HepG2 (cell line): ENCODE measurements around the gene POC1A. TPM values are rescaled to one million over a fixed set of nuclear protein-coding genes. Genes with fewer than 3 reads are reported as not detected.
A peak's percentile ranks its signal among the peaks of the same experiment; 100 is the strongest.

Experiments used
- DNMT1 ChIP-seq: sonication (generic); formaldehyde crosslinking; IDR thresholded peaks from 2 replicates; pipeline ENCODE4 v1.5.1; 2020; ENCODE audit warnings: mild to moderate bottlenecking, missing genetic modification reagents
- FOXK1 ChIP-seq: sonication (generic); formaldehyde crosslinking; IDR thresholded peaks from 2 replicates; pipeline ENCODE4 v1.4.0; 2020; ENCODE audit warnings: low read depth, missing genetic modification reagents, borderline replicate concordance
- GATAD2A ChIP-seq: IDR thresholded peaks from 2 replicates; pipeline ENCODE4 v1.6.1; 2016
- KLF16 ChIP-seq, 2 experiments: sonication (generic) in 1 of 2; formaldehyde crosslinking in 1 of 2; IDR thresholded peaks; 2 replicates each; pipeline versions ENCODE4 v1.6.1 to v1.8.0; 2016 to 2023; ENCODE audit warnings: missing genetic modification reagents in 2 of 2, missing compliant biosample characterization in 1 of 2
- NKX3-1 ChIP-seq: sonication (generic); formaldehyde crosslinking; IDR thresholded peaks from 2 replicates; pipeline ENCODE4 v1.5.0; 2020; ENCODE audit warnings: missing genetic modification reagents
- PHF21A ChIP-seq: sonication (generic); formaldehyde crosslinking; IDR thresholded peaks from 2 replicates; pipeline ENCODE4 v1.5.0; 2020; ENCODE audit warnings: mild to moderate bottlenecking, missing genetic modification reagents
- SAP130 ChIP-seq: IDR thresholded peaks from 2 replicates; pipeline ENCODE4 v1.6.1; 2016; ENCODE audit warnings: low read depth
- SP4 ChIP-seq: sonication (generic); formaldehyde crosslinking; IDR thresholded peaks from 2 replicates; pipeline ENCODE4 v1.8.1; 2023; ENCODE audit warnings: mild to moderate bottlenecking, missing genetic modification reagents
- THYN1 ChIP-seq: sonication (generic); formaldehyde crosslinking; IDR thresholded peaks from 2 replicates; pipeline ENCODE4 v1.8.1; 2023; ENCODE audit warnings: low read depth, mild to moderate bottlenecking, moderate library complexity, missing genetic modification reagents, borderline replicate concordance
- YEATS2 ChIP-seq: sonication (generic); formaldehyde crosslinking; IDR thresholded peaks from 2 replicates; pipeline ENCODE4 v1.4.0; 2020; ENCODE audit warnings: missing genetic modification reagents, borderline replicate concordance
- ZBTB3 ChIP-seq: sonication (generic); formaldehyde crosslinking; IDR thresholded peaks from 2 replicates; pipeline ENCODE4 v1.4.0; 2020; ENCODE audit warnings: low read depth, mild to moderate bottlenecking, moderate library complexity, missing genetic modification reagents, borderline replicate concordance
- ZFP82 ChIP-seq: sonication (generic); formaldehyde crosslinking; IDR thresholded peaks from 2 replicates; pipeline ENCODE4 v1.5.1; 2020; ENCODE audit warnings: mild to moderate bottlenecking, missing genetic modification reagents, borderline replicate concordance
- ZFY ChIP-seq: sonication (generic); formaldehyde crosslinking; IDR thresholded peaks from 2 replicates; pipeline ENCODE4 v1.4.0; 2020; ENCODE audit warnings: missing genetic modification reagents
- ZNF136 ChIP-seq: sonication (generic); formaldehyde crosslinking; IDR thresholded peaks from 2 replicates; pipeline ENCODE4 v1.8.1; 2022; ENCODE audit warnings: low read depth, mild to moderate bottlenecking, moderate library complexity, missing genetic modification reagents
- ZNF496 ChIP-seq: sonication (generic); formaldehyde crosslinking; IDR thresholded peaks from 2 replicates; pipeline ENCODE4 v1.8.1; 2023; ENCODE audit warnings: mild to moderate bottlenecking, moderate library complexity, missing genetic modification reagents; ENCODE audit not compliant: insufficient replicate concordance
- ZSCAN20 ChIP-seq: sonication (generic); formaldehyde crosslinking; IDR thresholded peaks from 2 replicates; pipeline ENCODE4 v1.4.0; 2020; ENCODE audit warnings: missing genetic modification reagents, mild to moderate bottlenecking, borderline replicate concordance
- polyA plus RNA-seq, 8 experiments: library from polyadenylated mRNA; depleted of rRNA in 3 of 8; stranded (reverse) in 7 of 8; unstranded in 1 of 8; fragments of >200 nt; fragmentation: Illumina TruSeq in 4 of 8; extraction: Trizol in 4 of 8; gene quantifications; 2 replicates each; pipeline versions ENCODE4 v1.2.1 to v1.2.3, GENCODE V29; 2011 to 2016; ENCODE audit warnings: low read depth in 4 of 8, missing spikeins in 1 of 8, mixed read lengths in 1 of 8; ENCODE audit not compliant: insufficient read depth in 1 of 8
- total RNA-seq, 5 experiments: library from RNA; depleted of rRNA; stranded (reverse); fragments of >200 nt; fragmentation: Illumina TruSeq; extraction: Trizol; gene quantifications; 2 replicates each; pipeline ENCODE4 v1.2.3, GENCODE V29; 2016; ENCODE audit warnings: low read depth in 1 of 5
- TF ChIP-seq, protein P1 (sequence below): sonication (generic); formaldehyde crosslinking; IDR thresholded peaks from 2 replicates; pipeline ENCODE4 v1.4.0; 2020; ENCODE audit warnings: missing genetic modification reagents
- TF ChIP-seq, protein P2 (sequence below): sonication (generic); formaldehyde crosslinking; IDR thresholded peaks from 2 replicates; pipeline ENCODE4 v1.4.0; 2020; ENCODE audit warnings: mild to moderate bottlenecking, missing genetic modification reagents, borderline replicate concordance
- TF ChIP-seq, protein P3 (sequence below): sonication (generic); formaldehyde crosslinking; IDR thresholded peaks from 2 replicates; pipeline ENCODE4 v1.8.0; 2022; ENCODE audit warnings: missing genetic modification reagents, low read depth, mild to moderate bottlenecking, borderline replicate concordance
- TF ChIP-seq, protein P4 (sequence below): sonication (generic); formaldehyde crosslinking; IDR thresholded peaks from 2 replicates; pipeline ENCODE4 v1.4.0; 2020; ENCODE audit warnings: missing genetic modification reagents, borderline replicate concordance

The POC1A gene
- total and polyA plus RNA-seq, 2 of the 13 experiments (the other 11 are each of a cell fraction or from before 2014, with no cell fraction given): 14.6 to 20.0 TPM

DNA sequence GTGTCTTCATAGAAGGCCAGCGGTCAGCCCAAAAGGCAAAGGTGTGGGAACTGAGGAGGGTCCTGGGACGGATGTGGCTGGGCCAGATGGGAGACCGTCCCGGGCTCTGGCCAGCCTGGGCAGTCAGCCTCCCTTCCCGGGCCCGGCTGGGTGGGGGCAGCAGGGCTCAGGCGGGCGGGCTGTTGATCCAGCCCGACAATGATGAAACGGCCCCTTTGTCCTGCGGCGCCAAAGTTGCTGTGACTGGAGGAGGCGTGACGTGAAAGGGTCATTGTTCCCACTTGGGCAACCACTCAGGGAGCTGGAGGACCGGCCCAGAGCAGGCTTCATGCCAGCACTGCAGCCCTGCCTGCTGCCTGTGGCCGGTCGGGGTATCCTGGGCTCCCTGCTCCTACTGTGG is 114.4 kb downstream of the POC1A start (continued):
- no peak for TF ChIP-seq ZBTB3 (CRISPR knock-in tag)
- TF ChIP-seq SAP130 (CRISPR knock-in tag): peak; percentile 69; the same call in 1 of the 2 replicates
- TF ChIP-seq NKX3-1 (CRISPR knock-in tag): no peak
- TF ChIP-seq ZFY (CRISPR knock-in tag): peak; percentile 17; the same call in 1 of the 2 replicates
- TF ChIP-seq YEATS2: no peak
- peak; percentile 63 for TF ChIP-seq PHF21A (CRISPR knock-in tag)
- no peak for TF ChIP-seq ZSCAN20 (CRISPR knock-in tag)
- TF ChIP-seq ZNF496 (CRISPR knock-in tag): no peak
- no peak for TF ChIP-seq ZFP82 (CRISPR knock-in tag)
- no peak for TF ChIP-seq DNMT1 (CRISPR knock-in tag)
- TF ChIP-seq, protein P1, sequence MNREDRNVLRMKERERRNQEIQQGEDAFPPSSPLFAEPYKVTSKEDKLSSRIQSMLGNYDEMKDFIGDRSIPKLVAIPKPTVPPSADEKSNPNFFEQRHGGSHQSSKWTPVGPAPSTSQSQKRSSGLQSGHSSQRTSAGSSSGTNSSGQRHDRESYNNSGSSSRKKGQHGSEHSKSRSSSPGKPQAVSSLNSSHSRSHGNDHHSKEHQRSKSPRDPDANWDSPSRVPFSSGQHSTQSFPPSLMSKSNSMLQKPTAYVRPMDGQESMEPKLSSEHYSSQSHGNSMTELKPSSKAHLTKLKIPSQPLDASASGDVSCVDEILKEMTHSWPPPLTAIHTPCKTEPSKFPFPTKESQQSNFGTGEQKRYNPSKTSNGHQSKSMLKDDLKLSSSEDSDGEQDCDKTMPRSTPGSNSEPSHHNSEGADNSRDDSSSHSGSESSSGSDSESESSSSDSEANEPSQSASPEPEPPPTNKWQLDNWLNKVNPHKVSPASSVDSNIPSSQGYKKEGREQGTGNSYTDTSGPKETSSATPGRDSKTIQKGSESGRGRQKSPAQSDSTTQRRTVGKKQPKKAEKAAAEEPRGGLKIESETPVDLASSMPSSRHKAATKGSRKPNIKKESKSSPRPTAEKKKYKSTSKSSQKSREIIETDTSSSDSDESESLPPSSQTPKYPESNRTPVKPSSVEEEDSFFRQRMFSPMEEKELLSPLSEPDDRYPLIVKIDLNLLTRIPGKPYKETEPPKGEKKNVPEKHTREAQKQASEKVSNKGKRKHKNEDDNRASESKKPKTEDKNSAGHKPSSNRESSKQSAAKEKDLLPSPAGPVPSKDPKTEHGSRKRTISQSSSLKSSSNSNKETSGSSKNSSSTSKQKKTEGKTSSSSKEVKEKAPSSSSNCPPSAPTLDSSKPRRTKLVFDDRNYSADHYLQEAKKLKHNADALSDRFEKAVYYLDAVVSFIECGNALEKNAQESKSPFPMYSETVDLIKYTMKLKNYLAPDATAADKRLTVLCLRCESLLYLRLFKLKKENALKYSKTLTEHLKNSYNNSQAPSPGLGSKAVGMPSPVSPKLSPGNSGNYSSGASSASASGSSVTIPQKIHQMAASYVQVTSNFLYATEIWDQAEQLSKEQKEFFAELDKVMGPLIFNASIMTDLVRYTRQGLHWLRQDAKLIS (CRISPR knock-in tag): no peak
- TF ChIP-seq, protein P2, sequence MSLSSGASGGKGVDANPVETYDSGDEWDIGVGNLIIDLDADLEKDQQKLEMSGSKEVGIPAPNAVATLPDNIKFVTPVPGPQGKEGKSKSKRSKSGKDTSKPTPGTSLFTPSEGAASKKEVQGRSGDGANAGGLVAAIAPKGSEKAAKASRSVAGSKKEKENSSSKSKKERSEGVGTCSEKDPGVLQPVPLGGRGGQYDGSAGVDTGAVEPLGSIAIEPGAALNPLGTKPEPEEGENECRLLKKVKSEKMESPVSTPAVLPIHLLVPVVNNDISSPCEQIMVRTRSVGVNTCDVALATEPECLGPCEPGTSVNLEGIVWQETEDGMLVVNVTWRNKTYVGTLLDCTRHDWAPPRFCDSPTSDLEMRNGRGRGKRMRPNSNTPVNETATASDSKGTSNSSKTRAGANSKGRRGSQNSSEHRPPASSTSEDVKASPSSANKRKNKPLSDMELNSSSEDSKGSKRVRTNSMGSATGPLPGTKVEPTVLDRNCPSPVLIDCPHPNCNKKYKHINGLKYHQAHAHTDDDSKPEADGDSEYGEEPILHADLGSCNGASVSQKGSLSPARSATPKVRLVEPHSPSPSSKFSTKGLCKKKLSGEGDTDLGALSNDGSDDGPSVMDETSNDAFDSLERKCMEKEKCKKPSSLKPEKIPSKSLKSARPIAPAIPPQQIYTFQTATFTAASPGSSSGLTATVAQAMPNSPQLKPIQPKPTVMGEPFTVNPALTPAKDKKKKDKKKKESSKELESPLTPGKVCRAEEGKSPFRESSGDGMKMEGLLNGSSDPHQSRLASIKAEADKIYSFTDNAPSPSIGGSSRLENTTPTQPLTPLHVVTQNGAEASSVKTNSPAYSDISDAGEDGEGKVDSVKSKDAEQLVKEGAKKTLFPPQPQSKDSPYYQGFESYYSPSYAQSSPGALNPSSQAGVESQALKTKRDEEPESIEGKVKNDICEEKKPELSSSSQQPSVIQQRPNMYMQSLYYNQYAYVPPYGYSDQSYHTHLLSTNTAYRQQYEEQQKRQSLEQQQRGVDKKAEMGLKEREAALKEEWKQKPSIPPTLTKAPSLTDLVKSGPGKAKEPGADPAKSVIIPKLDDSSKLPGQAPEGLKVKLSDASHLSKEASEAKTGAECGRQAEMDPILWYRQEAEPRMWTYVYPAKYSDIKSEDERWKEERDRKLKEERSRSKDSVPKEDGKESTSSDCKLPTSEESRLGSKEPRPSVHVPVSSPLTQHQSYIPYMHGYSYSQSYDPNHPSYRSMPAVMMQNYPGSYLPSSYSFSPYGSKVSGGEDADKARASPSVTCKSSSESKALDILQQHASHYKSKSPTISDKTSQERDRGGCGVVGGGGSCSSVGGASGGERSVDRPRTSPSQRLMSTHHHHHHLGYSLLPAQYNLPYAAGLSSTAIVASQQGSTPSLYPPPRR (CRISPR knock-in tag): peak; percentile 48; the same call in 1 of the 2 replicates
- TF ChIP-seq GATAD2A (CRISPR knock-in tag): peak; percentile 76
- TF ChIP-seq THYN1 (CRISPR knock-in tag): no peak
- TF ChIP-seq SP4 (CRISPR knock-in tag): no peak
- TF ChIP-seq KLF16 (CRISPR knock-in tag; IDR thresholded peaks at IDR 0.05): no peak; a peak in 1 of 4 replicates
- TF ChIP-seq, protein P3, sequence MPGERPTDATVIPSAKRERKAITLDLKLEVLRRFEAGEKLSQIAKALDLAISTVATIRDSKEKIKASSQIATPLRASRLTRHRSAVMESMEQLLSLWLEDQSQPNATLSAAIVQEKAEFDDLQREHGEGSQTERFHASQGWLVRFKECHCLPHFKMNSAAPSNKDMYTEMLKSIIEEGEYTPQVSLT (CRISPR knock-in tag): no peak
- no peak for TF ChIP-seq ZNF136 (CRISPR knock-in tag)
- TF ChIP-seq FOXK1: peak; percentile 23; the same call in 1 of the 2 replicates
- TF ChIP-seq, protein P4, sequence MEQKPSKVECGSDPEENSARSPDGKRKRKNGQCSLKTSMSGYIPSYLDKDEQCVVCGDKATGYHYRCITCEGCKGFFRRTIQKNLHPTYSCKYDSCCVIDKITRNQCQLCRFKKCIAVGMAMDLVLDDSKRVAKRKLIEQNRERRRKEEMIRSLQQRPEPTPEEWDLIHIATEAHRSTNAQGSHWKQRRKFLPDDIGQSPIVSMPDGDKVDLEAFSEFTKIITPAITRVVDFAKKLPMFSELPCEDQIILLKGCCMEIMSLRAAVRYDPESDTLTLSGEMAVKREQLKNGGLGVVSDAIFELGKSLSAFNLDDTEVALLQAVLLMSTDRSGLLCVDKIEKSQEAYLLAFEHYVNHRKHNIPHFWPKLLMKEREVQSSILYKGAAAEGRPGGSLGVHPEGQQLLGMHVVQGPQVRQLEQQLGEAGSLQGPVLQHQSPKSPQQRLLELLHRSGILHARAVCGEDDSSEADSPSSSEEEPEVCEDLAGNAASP (CRISPR knock-in tag): no peak
